ENCODE measurements around the gene KCNQ1.

DNA sequence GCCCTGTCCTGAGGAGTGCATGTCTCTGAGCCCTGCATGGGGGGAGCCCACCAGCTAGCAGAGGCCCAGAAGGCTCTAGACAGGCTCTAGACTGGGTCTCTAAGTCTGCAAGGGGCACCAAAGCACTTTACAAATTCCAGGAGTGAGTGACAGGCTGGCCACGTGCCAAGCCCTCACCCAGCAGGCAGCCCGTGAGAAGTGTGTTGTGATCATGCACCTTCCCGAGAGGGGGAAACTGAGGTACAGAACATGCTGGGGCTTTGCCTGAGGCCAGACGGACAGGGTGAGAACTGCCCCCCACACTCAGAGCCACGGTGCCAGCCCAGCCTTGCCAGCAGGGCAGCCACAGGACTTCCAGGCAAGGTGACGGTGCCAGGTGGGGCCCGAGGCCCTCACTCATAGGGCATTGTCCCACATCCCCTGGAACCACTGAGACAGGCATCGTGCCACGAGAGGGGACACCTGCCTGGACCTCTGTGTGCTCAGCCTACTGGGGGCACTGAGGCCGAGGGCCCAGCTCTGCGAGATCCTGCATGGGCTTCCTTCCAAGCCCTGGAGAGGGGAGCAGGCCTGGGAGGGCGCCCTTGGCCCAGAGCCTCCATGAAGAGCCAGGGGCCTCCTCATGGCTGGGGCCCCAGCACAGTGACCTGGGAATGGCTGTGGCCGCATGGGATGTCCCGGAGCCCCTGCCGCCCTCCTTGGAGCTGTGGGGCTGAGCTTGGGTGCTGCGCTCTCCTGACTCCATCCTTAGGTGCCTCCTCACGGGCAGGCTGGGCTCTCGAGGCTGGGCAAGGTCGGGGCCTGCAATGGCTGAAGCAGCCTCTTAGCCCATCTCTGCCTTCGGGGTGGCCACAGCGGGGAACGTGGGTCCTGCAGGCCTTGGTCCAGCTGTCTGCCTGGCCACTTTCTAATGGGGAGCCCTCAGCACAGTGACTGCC is 133.5 kb downstream of the KCNQ1 start:
- TF ChIP-seq CTCF (IDR thresholded peaks at IDR 0.05) (no peak), EZH2phosphoT487 (IDR thresholded peaks at IDR 0.05; ENCODE audit: borderline replicate concordance, low read depth) (no peak), RFX5 (IDR thresholded peaks at IDR 0.05; ENCODE audit: low read length) (no peak), NFIC (IDR thresholded peaks at IDR 0.05; ENCODE audit: borderline replicate concordance) (no peak), JUND (IDR thresholded peaks at IDR 0.05) (no peak), ELF1 (IDR thresholded peaks at IDR 0.05) (no peak), TAF1 (IDR thresholded peaks at IDR 0.05; ENCODE audit: borderline replicate concordance, low read depth, low read length) (no peak), FOXJ3 (CRISPR knock-in tag; IDR thresholded peaks at IDR 0.05) (no peak), EP300 (IDR thresholded peaks at IDR 0.05; ENCODE audit: borderline replicate concordance in 1 of 2, low read depth in 1 of 2, low read length in 1 of 2) (no peak)

Measured in SK-N-SH (cell line).